Kidney epithelial cell (primary cell): Measurements from ENCODE around the gene STAMBPL1. TPM values are rescaled to one million over a fixed set of nuclear protein-coding genes. Genes with fewer than 3 reads are reported as not detected.
A peak's percentile ranks its signal among the peaks of the same experiment; 100 is the strongest.

Experiments
- DNase-seq: peaks from one replicate; pipeline ENCODE4 v3.0.0-alpha.2; 2010; ENCODE audit warnings: low read depth
- H3K27me3 ChIP-seq: 2 replicates; pipeline ENCODE4 v1.6.0; 2011; ENCODE audit warnings: low read length; ENCODE audit not compliant: control insufficient read depth, insufficient read depth
- H3K36me3 ChIP-seq: 2 replicates; pipeline ENCODE4 v1.5.1; 2011; ENCODE audit warnings: low read length; ENCODE audit not compliant: control insufficient read depth, insufficient read depth
- H3K4me3 ChIP-seq: 2 replicates; pipeline ENCODE4 v1.5.1; 2011; ENCODE audit warnings: low read depth, mild to moderate bottlenecking, control low read depth, low read length
- total RNA-seq: library from RNA; depleted of rRNA; stranded (reverse); fragments of >200 nt; gene quantifications from 2 replicates; pipeline ENCODE4 v1.2.3, GENCODE V29; 2015
- TF ChIP-seq, protein P1 (sequence below): IDR thresholded peaks from 2 replicates; pipeline ENCODE4 v1.5.1; 2011; ENCODE audit warnings: mild to moderate bottlenecking, moderate library complexity, low read length, control low read depth, inconsistent platforms; ENCODE audit not compliant: insufficient read depth, poor library complexity, severe bottlenecking

Gene STAMBPL1
- total RNA-seq, result 5.2 and 9.4 TPM in 2 replicates

DNA sequence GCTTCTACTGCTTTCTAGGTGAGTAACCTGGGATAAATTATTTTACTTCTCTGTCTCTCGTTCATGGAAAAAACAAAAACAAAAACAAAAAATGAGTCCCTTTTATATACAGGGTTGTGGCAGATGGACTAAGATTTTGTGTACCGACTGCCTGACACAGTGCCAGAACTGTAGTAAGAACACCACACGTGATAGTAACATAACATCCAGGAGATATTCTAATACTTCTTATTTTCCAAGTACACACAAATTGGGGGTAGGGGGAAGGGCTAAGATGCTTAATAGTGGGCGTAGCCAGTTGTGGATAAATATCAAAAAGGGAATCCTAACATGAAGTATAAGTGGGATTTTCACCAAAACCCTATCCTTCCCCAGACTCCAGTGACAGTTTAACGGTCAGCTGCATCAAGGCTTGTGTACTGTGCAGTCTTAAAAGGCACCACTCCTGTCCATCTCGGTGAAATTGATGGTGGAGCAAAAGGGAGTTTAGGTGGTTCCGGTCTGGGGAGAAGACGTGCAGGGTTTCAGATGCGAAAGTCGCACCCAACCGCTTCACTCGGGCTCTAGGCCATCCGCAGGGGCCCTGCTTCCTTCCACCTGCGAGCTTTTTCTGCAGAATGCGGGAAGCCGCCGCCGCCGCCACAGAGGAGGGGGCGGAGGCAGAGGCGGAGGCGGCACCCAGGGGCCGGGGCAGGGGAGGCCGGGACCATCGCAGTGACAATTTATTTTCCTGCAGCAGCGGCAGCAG, at the start of gene STAMBPL1:
TSS of gene STAMBPL1 (plus strand) at position 712 of the 748 bp plus-strand sequence. CDS start 21,464 bp downstream, outside the sequence.
- Histone ChIP-seq H3K27me3 (no peaks in the 10 kb centered on the region), H3K36me3 (no peaks in the 10 kb centered on the region), H3K4me3 (peak within 1 kb of the TSS; percentile 85)
- TF ChIP-seq, protein P1, sequence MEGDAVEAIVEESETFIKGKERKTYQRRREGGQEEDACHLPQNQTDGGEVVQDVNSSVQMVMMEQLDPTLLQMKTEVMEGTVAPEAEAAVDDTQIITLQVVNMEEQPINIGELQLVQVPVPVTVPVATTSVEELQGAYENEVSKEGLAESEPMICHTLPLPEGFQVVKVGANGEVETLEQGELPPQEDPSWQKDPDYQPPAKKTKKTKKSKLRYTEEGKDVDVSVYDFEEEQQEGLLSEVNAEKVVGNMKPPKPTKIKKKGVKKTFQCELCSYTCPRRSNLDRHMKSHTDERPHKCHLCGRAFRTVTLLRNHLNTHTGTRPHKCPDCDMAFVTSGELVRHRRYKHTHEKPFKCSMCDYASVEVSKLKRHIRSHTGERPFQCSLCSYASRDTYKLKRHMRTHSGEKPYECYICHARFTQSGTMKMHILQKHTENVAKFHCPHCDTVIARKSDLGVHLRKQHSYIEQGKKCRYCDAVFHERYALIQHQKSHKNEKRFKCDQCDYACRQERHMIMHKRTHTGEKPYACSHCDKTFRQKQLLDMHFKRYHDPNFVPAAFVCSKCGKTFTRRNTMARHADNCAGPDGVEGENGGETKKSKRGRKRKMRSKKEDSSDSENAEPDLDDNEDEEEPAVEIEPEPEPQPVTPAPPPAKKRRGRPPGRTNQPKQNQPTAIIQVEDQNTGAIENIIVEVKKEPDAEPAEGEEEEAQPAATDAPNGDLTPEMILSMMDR, result no peak
- DNase-seq, result no peak

DNA sequence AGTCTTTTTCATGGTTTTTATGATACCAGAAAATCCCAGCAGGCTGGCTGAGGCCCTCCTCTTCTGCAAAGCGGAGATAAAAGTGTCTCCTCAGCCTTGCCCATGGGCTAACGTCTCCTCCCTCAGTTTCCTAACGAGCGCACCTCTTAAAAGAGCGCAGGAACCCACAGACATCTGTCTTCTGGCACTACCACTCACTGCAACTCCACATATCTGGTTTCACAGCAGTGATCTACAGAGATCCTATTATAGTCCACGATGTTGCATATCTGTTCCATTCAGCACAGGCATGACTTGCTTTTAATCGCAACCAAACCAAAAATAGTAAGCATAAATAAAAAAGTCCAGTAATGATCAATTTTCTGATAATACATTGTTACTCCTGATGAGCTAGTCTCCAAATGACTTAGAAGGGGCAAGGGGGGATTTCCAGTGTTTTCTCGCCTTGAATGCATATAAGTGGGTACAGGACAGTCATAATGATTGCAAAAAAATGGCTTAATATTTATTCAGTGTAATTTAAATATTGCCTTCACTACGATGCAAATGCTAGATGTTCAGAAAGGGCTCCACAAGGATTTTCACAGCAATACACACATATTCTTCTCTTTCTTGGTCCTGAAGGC, 49.3 kb upstream of the STAMBPL1 start:
- TF ChIP-seq, protein P1, result no peak
- H3K4me3 ChIP-seq, result no peak overlapping the region
- no peaks in the 10 kb centered on the region for H3K36me3 ChIP-seq
- H3K27me3 ChIP-seq, result no peaks in the 10 kb centered on the region
- DNase-seq, result no peak

DNA sequence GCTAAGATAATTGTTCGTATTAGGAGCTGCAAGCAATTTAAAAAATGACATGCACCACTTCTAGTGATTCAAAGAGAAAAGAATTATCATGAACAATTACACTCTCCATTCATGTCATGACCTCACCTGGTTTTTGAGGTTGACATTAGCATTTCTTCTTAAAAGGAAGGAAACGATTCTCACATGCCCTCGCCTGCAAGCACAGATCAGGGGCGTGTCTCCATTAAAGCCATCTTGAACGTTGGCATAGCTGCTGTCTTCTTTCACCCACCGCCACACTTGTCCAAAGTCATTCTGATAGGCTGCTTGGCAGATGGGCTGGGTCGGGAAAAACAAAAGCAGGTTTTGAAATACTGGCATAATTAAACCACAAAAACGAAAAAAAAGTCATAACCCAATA, 48.3 kb upstream of the STAMBPL1 start:
- no peak for DNase-seq
- Histone ChIP-seq H3K36me3 (no peaks in the 10 kb centered on the region), H3K4me3 (no peak overlapping the region)

DNA sequence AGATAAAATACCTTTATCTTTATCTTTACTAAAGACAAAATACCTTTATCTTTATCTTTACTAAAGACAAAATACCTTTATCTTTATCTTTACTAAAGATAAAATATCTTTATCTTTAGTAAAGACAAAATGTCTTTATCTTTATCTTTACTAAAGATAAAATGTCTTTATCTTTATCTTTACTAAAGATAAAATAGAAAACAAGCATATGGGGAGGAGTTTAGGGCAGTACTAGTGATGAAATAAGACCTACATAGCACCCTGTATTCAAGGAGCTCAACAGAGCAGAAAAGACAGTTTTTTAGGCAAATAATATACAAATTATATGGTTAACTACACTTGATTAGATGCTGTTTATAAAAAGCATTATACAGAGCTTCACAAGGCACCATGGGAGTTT, 47.7 kb upstream of the STAMBPL1 start:
- TF ChIP-seq, protein P1, result no peak
- Histone ChIP-seq H3K27me3 (no peaks in the 10 kb centered on the region), H3K36me3 (no peaks in the 10 kb centered on the region), H3K4me3 (no peak overlapping the region)
- no peak for DNase-seq

More for the DNA sequence above, 48.3 kb upstream of the STAMBPL1 start:
- no peaks in the 10 kb centered on the region for H3K27me3 ChIP-seq
- TF ChIP-seq, protein P1, result no peak

DNA sequence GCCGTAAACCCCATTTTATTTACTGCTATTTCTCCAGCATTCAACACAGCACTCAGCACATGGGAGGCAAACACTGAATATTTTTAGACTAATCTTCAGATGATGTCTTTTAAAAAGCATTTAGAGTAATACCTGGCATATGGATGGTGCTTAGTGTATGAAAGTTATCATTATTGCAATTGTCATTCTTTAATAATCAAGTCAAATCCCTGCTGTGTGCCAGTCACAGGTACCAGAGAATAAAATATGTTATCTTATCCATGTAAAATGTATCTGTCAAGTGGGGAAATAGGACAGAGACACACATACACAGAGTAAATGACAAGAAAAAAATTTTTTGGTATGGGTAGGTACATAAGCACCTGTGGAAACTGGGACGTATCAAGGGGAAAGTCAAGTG, 46.9 kb upstream of the STAMBPL1 start:
- DNase-seq, result no peak
- TF ChIP-seq, protein P1, result no peak
- H3K4me3 ChIP-seq, result no peak overlapping the region
- H3K27me3 ChIP-seq, result no peaks in the 10 kb centered on the region
- H3K36me3 ChIP-seq, result no peaks in the 10 kb centered on the region
